GM21529 (cell line): ENCODE data around the gene GNG4.
A peak's percentile ranks its signal among the peaks of the same experiment; 100 is the strongest.
"Not testable (repeated sequence)": the region's sequence is repeated elsewhere in the genome, so short reads cannot be mapped to it uniquely, and the experiment has no call there.

Experiments used
- ATAC-seq: cut with Tn5 transposase; IDR thresholded peaks from one replicate; pipeline ENCODE4 v1.9.1; 2021; ENCODE audit not compliant: unreplicated experiment

Gene GNG4

GRCh38 chr1:235545292-235545930 lies 104.2 kb downstream of the GNG4 start:
- no peak for ATAC-seq

DNA sequence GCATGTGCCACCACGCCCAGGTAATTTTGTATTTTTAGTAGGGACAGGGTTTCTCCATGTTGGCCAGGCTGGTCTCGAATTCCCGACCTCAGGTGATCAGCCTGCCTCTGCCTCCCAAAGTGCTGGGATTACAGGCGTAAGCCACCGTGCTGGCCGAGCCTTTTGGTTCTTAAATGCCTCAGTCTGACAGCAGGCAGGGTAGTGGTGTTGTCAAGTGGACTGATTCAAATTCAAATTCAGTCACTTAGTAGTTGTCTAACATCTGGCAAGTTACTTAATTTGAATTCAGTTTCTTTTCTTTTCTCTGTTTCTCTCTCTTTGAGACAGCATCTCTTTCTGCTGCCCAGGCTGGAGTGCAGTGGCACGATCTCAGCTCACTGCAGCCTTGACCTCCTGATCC lies 106.7 kb downstream of the GNG4 start:
- ATAC-seq, result not testable (repeated sequence)

DNA sequence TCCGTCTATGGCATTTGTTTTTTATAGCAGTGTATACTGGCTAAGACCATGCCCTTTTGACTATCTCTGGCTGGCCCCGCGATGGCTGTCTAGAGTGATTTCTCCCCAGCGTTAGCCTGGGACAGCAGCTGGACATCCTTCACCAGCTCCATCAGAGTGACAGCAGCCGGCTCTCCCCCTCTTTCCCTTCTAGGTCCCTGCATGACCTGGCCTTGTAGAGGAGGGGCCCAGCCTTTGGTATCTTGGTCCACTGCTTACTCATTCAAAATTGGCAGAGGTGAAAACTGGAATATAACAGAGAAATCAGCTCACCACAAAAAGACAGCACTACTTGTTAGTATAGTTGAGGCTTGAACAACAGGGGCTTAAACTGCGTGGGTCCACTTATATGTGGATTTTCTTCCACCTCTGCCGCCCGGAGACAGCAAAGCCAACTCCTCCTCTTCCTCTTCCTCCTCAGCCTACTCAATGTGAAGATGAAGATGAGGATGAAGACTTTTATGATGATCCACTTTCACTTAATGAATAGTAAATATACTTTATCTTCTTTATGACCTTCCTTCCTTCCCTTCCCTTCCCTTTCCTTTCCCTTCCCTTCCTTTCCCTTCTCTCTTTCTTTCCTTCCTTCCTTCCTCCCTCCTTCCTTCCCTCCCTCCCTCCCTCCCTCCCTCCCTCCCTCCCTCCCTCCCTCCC lies 116.0 kb downstream of the GNG4 start:
- no peak for ATAC-seq

- ATAC-seq, result no peak
These were observed 117.2 kb downstream of the GNG4 start for GRCh38 chr1:235532360-235532759.

DNA sequence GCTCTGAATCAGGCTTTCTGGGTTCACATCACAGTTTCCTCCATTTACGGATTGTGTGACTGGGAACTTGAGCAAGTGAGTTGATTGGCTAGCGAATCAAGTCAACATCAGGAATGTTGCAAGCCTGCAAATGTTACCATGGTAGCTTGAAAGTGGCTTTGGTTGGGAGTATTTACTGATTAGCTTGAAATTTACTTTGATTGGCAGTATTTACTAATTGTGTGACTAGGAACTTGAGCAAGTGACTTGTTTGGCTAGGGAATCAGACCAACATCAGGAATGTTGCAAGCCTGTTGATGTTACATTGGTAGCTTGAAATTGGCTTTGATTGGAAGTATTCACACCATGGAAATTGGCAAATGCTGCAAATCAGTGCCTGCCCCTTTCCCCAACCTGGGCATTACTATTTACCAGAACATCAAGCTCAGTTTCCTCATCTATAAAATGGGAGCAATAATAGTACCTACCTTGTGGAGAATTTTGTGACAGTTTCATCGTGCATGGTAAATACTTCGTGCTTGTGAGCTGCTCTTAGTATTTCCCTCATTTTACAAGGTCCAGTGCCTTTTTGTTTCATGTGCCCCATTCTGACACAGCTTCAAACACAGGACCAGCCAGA lies 122.3 kb downstream of the GNG4 start:
- no peak for ATAC-seq

- no peak for ATAC-seq
These were observed 124.3 kb downstream of the GNG4 start for GRCh38 chr1:235525314-235525713.

- ATAC-seq, result peak; percentile 57
These were observed 132.6 kb downstream of the GNG4 start for GRCh38 chr1:235516862-235517446.

DNA sequence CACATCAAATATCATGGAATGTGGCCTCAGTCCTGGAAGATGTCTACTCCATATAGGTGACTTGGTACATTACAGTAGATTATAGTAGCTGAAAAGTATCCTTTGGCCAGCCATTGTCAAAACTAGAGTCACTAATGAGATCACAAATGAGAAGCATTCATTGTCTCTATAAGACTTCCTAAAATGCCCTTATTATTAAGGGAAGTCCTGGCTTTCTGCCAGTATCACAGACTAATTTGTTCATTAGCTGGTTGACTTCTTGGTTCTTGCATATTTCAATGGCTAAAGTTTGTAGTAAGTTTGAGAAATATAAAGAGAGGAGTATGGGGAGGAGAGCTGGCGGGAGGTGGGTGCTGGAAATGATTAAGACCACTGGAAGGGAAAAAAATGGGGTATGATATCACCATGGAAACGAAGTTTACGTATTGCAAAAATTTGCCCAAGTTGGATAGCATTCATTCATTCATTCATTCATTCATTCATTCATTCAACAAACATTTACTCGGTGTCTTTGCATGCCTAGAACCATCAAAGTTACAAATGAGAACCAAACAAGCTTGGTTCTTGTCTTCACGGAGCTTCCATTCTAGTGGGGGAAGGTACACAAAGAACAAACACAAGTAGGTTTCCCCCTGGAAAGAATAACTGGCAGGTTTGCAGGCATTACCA lies 133.6 kb downstream of the GNG4 start:
- no peak for ATAC-seq

GRCh38 chr1:235513495-235514366 lies 135.9 kb downstream of the GNG4 start:
- no peak for ATAC-seq

GRCh38 chr1:235511470-235512240 lies 137.9 kb downstream of the GNG4 start:
- ATAC-seq, result no peak

DNA sequence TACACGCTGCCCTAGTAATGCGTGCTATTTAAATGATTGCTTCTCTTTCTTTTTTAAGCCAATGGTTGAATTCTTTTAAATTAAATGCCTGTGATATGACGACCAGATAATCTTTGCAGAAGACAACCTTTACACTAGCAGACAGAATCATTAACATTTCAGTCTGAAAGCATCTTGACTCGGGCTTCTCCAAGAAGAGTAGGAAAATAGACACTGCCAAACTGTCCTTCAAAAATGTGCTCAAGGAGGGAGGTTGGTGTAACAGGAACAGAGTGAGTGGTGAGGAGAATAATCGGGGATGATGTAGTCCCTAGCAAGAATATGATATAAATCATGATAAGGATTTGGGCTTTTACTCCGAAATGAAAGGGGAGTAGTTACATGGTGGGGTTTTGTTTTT lies 138.8 kb downstream of the GNG4 start:
- ATAC-seq, result no peak

DNA sequence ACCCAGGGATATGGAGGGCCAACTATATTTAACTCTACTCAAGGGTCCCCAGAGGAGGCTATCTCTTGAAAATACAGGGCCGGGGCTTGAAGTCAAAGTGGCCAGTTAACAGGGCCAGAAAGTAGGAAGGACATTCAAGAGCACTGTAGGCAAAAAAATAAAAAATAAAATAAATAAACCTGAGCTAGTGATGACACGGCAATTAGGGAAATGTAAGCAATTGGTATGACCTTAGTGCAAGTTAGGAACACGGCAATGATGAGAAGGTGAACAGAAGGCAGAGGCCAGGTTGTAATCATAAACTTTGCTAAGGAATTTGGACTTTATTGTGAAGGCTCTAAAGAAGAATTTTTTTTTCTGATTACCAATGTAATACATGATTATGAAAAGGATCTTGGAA lies 142.0 kb downstream of the GNG4 start:
- ATAC-seq, result no peak

- peak; percentile 83 for ATAC-seq
These were observed 144.9 kb downstream of the GNG4 start for GRCh38 chr1:235504494-235505222.

DNA sequence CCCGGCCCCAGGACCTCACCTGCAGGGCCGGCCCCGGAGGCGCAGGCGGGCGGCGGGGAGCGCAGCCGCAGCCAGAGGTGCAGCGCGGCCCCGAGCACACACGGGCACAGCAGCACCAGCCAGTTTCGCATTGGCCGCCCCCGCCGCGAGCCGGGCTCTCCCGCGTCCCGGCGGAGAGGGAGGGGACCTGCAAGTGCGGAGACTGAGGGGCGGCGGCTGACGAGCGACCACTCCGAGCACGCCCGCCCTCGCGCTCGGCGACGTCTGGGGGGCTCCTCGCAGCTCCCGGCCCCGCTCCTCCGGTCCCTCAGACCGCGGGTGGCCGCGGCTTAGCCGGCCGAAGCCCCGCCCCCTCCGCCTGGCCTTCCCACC lies 145.5 kb downstream of the GNG4 start, which contains the start of gene B3GALNT2:
Gene B3GALNT2 (minus strand): TSS at position 331 of the 372 bp plus-strand sequence. CDS start 200 bp downstream, at position 131.
- ATAC-seq, result peak; percentile 40

- no peak for ATAC-seq
These were observed 146.0 kb downstream of the GNG4 start for GRCh38 chr1:235503403-235504121.

- no peak for ATAC-seq
These were observed 146.8 kb downstream of the GNG4 start for GRCh38 chr1:235502601-235503402.

- ATAC-seq, result no peak
These were observed 148.5 kb downstream of the GNG4 start for GRCh38 chr1:235500971-235501540.
